Subcutaneous adipose tissue (tissue), 4 donors: ENCODE measurements around the gene STK38L. TPM values are rescaled to one million over a fixed set of nuclear protein-coding genes. Genes with fewer than 3 reads are reported as not detected.

Source experiments
- CTCF ChIP-seq: fragments of 450-650 bp; IDR thresholded peaks from one replicate; pipeline ENCODE4 v1.5.1; 2016; ENCODE audit warnings: low read depth, mild to moderate bottlenecking, control low read depth, antibody characterized with exemption, moderate library complexity
- total RNA-seq, 4 donors: library from RNA; depleted of rRNA; stranded (reverse); fragments of >200 nt; gene quantifications; one replicate each; pipeline ENCODE4 v1.1.0, GENCODE V29; 2016

Gene STK38L
- total RNA-seq, 4 donors from 2014 or later = 30.1 to 75.7 (median 51.6) TPM

GRCh38 chr12:27335364-27336281 lies 91.5 kb downstream of the STK38L start:
- no peak for TF ChIP-seq CTCF

- TF ChIP-seq CTCF = no peak
These were observed 92.2 kb downstream of the STK38L start for GRCh38 chr12:27336282-27336653.

GRCh38 chr12:27337376-27337775 lies 93.3 kb downstream of the STK38L start:
- no peak for TF ChIP-seq CTCF

GRCh38 chr12:27338473-27338872 lies 94.4 kb downstream of the STK38L start:
- TF ChIP-seq CTCF = no peak

- no peak for TF ChIP-seq CTCF
These were observed 96.9 kb downstream of the STK38L start for GRCh38 chr12:27340971-27341370.

GRCh38 chr12:27342536-27342935 lies 98.5 kb downstream of the STK38L start:
- no peak for TF ChIP-seq CTCF

- no peak for TF ChIP-seq CTCF
These were observed 99.3 kb downstream of the STK38L start for GRCh38 chr12:27343255-27344000.
